Thyroid gland (tissue), 4 donors: ENCODE measurements around the gene ADH7. TPM values are rescaled to one million over a fixed set of nuclear protein-coding genes. Genes with fewer than 3 reads are reported as not detected.

Experiments used
- DNase-seq, 2 donors: peaks; one replicate each; pipeline ENCODE4 v3.0.0-alpha.2; 2019
- H3K27ac ChIP-seq, 3 donors: fragments of 200-600 bp; sonication (generic); 1 replicate in 2 of 3; 2 replicates in 1 of 3; pipeline ENCODE4 v1.5.1; 2016 to 2019; ENCODE audit warnings: mild to moderate bottlenecking in 1 of 3, moderate library complexity in 1 of 3
- H3K27me3 ChIP-seq: fragments of 200-600 bp; sonication (generic); one replicate; pipeline ENCODE4 v1.5.1; 2019
- H3K36me3 ChIP-seq, 2 donors: fragments of 200-600 bp; sonication (generic); one replicate each; pipeline ENCODE4 v1.5.1; 2016 to 2019
- H3K4me1 ChIP-seq, 2 donors: fragments of 200-600 bp; sonication (generic); one replicate each; pipeline ENCODE4 v1.5.1; 2017 to 2019
- H3K4me3 ChIP-seq, 3 donors: fragments of 200-600 bp; sonication (generic); replicated peaks in 1 of 3; 1 replicate in 2 of 3; 2 replicates in 1 of 3; pipeline ENCODE4 v1.5.1; 2016; ENCODE audit warnings: mild to moderate bottlenecking in 1 of 3
- H3K9me3 ChIP-seq: fragments of 200-600 bp; sonication (generic); one replicate; pipeline ENCODE4 v1.5.1; 2017
- CTCF ChIP-seq, 6 experiments: fragments of 200-600 bp in 3 of 6; fragments of 450-650 bp in 3 of 6; sonication (generic) in 3 of 6; IDR thresholded peaks; one replicate each; pipeline ENCODE4 v1.5.1; 2016 to 2019; ENCODE audit warnings: antibody characterized with exemption in 6 of 6, mild to moderate bottlenecking in 2 of 6, inconsistent platforms in 1 of 6, moderate library complexity in 1 of 6
- POLR2A ChIP-seq, 2 donors: fragments of 450-650 bp; IDR thresholded peaks; one replicate each; pipeline ENCODE4 v1.6.1; 2017; ENCODE audit warnings: antibody characterized with exemption in 2 of 2, mild to moderate bottlenecking in 2 of 2, moderate library complexity in 1 of 2
- WGBS, 2 donors: methylation state at CpG; one replicate each; pipeline ENCODE4 v1.1.5; 2017; 5-methylcytosine and 5-hydroxymethylcytosine counted together
- intact Hi-C: fragments of 100-400 bp; cut with DNase I; formaldehyde crosslinking; loops from one replicate; pipeline ENCODE4 v1.15.1; 2023
- total RNA-seq, 4 donors: library from RNA; depleted of rRNA; stranded (reverse); fragments of >200 nt; gene quantifications; one replicate each; pipeline ENCODE4 v1.2.3, GENCODE V29; 2016

ADH7 gene
- total RNA-seq, 4 donors from 2014 or later, result not detected

GRCh38 chr4:99383833-99384392 is 51.2 kb downstream of the ADH7 start:
- no peak overlapping the region for H3K4me3 ChIP-seq
- H3K27me3 ChIP-seq, result no peaks in the 10 kb centered on the region
- H3K9me3 ChIP-seq, result no peaks in the 10 kb centered on the region
- peak; percentile 4 to 14 for DNase-seq
- H3K36me3 ChIP-seq, result no peaks in the 10 kb centered on the region
- peaks cover 0 to 6% of the 10 kb centered on the region in 2 donors for H3K4me1 ChIP-seq
- intact Hi-C loops, result no loop called here
- 47 to 58% methylated on average over 5 of the region's 5 CpGs for WGBS, 2 donors
- no peak for TF ChIP-seq POLR2A (IDR thresholded peaks at IDR 0.05)
- TF ChIP-seq CTCF (IDR thresholded peaks at IDR 0.05), result no peak
- peak overlapping the region; percentile 37 to 58 (median 47) for H3K27ac ChIP-seq

DNA sequence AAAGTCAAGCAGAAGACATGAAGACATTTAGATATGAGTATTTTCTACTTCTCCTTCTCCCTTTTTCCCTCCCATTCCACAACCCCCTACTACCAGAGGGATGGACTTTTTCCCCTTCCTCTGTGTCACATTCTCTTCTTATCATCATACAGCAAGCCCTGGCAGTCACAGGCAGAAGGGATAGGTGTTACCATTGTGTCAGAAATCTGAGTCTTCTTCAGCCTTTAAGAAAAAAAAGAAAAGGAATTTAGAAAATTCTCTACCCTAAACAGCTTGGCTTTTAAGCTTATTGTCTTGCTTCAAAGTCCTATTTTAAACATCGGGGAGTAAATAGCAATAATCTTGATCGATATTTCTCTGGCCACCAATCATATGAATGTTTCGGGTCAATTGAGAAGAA is 51.7 kb downstream of the ADH7 start:
- no peaks in the 10 kb centered on the region for H3K27me3 ChIP-seq
- no peaks in the 10 kb centered on the region for H3K9me3 ChIP-seq
- DNase-seq, result no peak
- intact Hi-C loops, result no loop called here
- H3K27ac ChIP-seq, result peak overlapping the region; percentile 10 to 58 (median 47)
- H3K36me3 ChIP-seq, result no peaks in the 10 kb centered on the region
- peaks cover 0 to 6% of the 10 kb centered on the region in 2 donors for H3K4me1 ChIP-seq
- WGBS, 2 donors, result 77 to 78% methylated on average over 3 of the region's 3 CpGs
- no peak overlapping the region for H3K4me3 ChIP-seq
- TF ChIP-seq POLR2A (IDR thresholded peaks at IDR 0.05) (no peak), CTCF (IDR thresholded peaks at IDR 0.05) (no peak)

GRCh38 chr4:99382745-99383360 is 52.3 kb downstream of the ADH7 start:
- no peaks in the 10 kb centered on the region for H3K27me3 ChIP-seq
- H3K4me3 ChIP-seq, result no peak overlapping the region
- H3K36me3 ChIP-seq, result no peaks in the 10 kb centered on the region
- WGBS, 2 donors, result 69 to 89% methylated on average over 1 of the region's 1 CpG
- peaks cover 0 to 6% of the 10 kb centered on the region in 2 donors for H3K4me1 ChIP-seq
- intact Hi-C loops, result no loop called here
- no peak for DNase-seq
- no peaks in the 10 kb centered on the region for H3K9me3 ChIP-seq
- peak overlapping the region; percentile 10 to 58 (median 47) for H3K27ac ChIP-seq
- TF ChIP-seq CTCF (IDR thresholded peaks at IDR 0.05) (no peak), POLR2A (IDR thresholded peaks at IDR 0.05) (no peak)

- intact Hi-C loops, result no loop called here
- TF ChIP-seq POLR2A (IDR thresholded peaks at IDR 0.05) (no peak), CTCF (IDR thresholded peaks at IDR 0.05) (no peak)
These were observed 53.5 kb downstream of the ADH7 start for GRCh38 chr4:99381588-99382175.

DNA sequence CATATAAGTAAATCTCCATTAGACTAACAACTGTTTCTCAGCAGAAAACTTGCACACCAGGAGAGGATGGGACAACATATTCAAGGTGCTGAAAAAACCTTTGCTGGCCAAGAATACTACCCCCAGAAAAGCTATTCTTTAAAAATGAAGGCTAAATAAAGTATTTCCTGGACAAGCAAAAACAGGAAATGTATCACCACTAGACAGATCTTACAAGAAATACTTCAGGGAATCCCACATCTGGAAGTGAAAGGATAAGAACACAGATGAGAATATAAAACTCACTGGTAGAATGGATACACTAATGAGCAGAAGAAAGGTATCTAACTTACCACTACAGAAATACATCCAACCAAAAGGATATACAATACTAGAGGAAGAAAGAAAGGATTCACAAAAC is 55.6 kb downstream of the ADH7 start:
- Histone ChIP-seq H3K27me3 (no peaks in the 10 kb centered on the region), H3K36me3 (no peaks in the 10 kb centered on the region), H3K9me3 (no peaks in the 10 kb centered on the region), H3K4me1 (peaks cover 0 to 2% of the 10 kb centered on the region in 2 donors), H3K4me3 (no peak overlapping the region), H3K27ac (no peak overlapping the region)
- TF ChIP-seq POLR2A (IDR thresholded peaks at IDR 0.05) (no peak), CTCF (IDR thresholded peaks at IDR 0.05) (no peak)
- DNase-seq, result no peak
- intact Hi-C loops, result no loop called here

More at GRCh38 chr4:99381588-99382175, 53.5 kb downstream of the ADH7 start:
- WGBS, 2 donors, result 59 to 63% methylated on average over 1 of the region's 1 CpG
- H3K4me1 ChIP-seq, result peaks cover 0 to 6% of the 10 kb centered on the region in 2 donors
- H3K4me3 ChIP-seq, result no peak overlapping the region
- no peak for DNase-seq
- no peaks in the 10 kb centered on the region for H3K9me3 ChIP-seq
- no peaks in the 10 kb centered on the region for H3K27me3 ChIP-seq
- H3K36me3 ChIP-seq, result no peaks in the 10 kb centered on the region
- H3K27ac ChIP-seq, result no peak overlapping the region
